HG02840 (cell line): Measurements from ENCODE around the gene STX17.
"Not testable (repeated sequence)": the region's sequence is repeated elsewhere in the genome, so short reads cannot be mapped to it uniquely, and the experiment has no call there.

Source experiments
- ATAC-seq: cut with Tn5 transposase; IDR thresholded peaks from one replicate; pipeline ENCODE4 v1.9.1; 2021; ENCODE audit warnings: mild to moderate bottlenecking, moderate library complexity, moderate number of reproducible peaks; ENCODE audit not compliant: unreplicated experiment, low FRiP score

Gene STX17

DNA sequence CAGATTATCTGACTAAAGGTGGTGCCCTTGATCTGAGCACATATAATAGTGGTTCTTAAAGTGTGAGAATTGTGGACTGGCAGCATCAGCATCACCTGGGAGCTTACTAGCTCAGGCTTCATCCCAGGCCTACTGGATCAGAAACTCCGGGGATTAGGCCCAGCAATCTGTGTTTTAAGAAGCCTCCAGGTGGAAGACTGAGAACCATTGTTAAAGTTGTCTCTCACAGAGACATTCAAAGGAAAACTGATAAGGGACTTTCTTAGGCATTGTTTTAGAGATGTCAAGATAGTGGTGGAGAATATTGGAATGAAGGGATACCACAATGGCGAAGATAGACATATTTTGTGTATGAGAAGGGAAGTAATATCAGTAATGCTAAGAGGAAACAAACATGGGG lies 59.5 kb downstream of the STX17 start:
- no peak for ATAC-seq

- no peak for ATAC-seq
Measured at GRCh38 chr9:99966716-99967115, 60.3 kb downstream of the STX17 start.

- ATAC-seq: no peak
Measured at GRCh38 chr9:99967457-99967856, 61.0 kb downstream of the STX17 start.

GRCh38 chr9:99970481-99970880 lies 64.0 kb downstream of the STX17 start:
- no peak for ATAC-seq

- no peak for ATAC-seq
Measured at GRCh38 chr9:99971410-99971809, 65.0 kb downstream of the STX17 start.

DNA sequence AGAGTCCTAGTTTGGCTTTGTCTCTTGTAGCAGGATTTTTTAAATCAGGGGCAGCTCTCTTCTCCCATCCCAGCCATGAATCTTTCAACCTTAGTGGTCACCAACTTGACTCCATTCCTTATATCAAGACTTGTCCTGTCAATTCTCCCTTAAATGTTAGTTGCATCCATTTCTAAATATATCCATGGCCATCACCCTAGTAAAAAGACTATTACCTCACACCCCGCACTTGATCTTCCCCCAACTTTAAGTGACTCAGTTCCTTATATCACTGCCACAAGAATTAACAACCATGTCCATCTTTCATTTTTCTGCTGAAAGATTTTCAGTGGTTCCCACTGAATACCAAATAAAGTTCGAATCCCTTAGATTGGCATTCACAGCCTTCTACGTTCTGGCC lies 67.0 kb downstream of the STX17 start:
- no peak for ATAC-seq

DNA sequence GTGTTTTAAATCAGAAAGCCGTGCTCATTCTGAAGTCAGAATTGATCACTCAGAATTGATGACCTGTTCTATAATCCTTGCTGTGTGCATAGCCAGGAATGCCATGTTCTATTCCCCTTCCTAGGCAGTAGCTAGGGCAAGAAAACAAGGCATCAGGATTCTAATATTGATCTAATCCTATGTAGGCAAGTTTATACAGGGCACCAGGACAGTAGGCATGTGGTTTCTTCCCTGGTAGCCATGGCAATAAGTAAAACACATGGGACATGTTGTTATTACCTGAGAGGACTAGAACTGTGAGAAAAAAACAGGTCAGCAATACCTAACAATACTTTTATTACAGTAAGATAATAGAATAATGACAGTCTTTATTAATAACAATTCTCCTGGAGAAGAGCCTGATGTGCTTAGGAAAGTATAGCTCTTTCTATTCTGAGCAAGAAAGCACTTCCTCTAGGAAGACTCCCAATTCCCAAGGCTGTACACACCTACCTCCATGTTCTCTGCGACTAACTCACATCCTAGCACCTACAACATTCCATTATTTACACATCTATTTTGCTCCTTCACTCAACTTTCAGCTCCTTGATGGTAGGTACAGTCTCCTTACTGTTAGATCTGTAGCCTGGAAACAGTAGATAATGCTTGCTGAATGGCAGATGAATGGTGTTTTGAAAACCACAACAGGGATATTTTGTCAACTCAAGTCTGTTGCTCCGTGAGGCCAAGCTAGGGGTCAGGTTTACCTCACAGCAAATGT lies 70.8 kb downstream of the STX17 start:
- no peak for ATAC-seq

DNA sequence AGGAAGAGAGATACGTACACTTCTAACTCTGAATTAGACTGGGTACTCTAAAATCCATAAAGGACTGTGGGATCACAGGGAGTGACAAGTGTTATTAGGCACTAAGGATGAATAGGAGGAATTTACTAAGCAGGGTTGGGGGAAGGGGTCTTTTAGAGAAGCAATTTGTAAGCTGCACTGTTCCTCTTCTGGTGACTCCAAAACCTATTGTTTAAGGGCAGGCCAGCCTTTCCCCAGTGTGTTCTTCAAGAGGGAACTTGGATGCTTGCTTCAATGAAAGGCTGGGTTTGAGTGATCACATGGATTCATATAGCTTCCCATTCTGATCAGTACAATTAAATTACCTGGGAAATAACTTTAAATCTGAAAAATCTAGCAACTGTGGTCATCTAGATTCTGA lies 71.8 kb downstream of the STX17 start:
- ATAC-seq: no peak

DNA sequence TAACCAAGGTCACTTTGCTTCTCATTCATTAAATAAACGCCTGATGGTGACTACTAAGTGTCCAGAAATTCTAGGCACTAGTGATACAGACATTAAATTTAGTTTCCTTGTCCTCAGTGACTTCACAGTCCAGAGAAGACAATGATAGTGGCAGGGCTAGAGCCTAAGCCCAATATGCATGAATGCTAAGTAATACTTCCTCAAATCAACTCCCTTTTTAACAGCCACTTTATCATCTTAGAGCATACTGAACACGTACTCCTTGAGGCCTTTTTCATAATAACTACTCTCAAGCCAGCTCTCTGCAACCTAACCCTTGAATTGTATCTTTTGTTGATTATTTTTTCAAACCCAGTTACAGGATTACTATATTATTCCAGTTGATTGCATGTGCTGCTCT lies 74.1 kb downstream of the STX17 start:
- no peak for ATAC-seq

GRCh38 chr9:99986642-99987041 lies 80.2 kb downstream of the STX17 start:
- no peak for ATAC-seq

DNA sequence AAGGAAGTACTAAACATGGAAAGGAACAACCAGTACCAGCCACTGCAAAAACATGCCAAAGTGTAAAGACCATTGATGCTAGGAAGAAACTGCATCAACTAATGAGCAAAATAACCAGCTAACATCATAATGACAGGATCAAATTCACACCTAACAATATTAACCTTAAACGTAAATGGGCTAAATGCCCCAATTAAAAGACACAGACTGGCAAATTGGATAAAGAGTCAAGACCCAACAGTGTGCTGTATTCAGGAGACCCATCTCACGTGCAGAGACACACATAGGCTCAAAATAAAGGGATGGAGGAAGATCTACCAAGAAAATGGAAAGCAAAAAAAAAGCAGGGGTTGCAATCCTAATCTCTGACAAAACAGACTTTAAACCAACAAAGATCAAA lies 84.1 kb downstream of the STX17 start:
- not testable (repeated sequence) for ATAC-seq

DNA sequence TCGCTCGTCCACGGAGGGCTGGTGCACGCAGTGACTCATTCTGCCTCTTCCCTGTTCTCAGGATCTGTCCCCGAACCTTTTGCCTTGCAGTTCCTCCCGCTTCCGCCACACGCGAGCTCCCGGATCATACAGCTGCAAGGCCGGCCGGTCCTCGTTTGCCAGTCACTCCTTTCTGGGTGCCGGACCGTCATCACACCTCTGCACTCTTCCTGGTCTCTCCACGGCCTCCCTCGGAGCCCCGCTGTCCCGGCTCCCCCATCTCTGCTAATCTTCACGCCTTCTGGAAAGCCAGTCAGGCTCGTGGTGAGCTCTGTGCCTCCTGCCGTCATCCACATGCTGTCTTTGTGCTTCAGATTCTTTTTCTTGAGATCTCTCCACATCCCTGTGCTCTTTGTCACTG lies 91.8 kb downstream of the STX17 start:
- ATAC-seq: no peak

GRCh38 chr9:99998866-99999265 lies 92.4 kb downstream of the STX17 start:
- no peak for ATAC-seq

DNA sequence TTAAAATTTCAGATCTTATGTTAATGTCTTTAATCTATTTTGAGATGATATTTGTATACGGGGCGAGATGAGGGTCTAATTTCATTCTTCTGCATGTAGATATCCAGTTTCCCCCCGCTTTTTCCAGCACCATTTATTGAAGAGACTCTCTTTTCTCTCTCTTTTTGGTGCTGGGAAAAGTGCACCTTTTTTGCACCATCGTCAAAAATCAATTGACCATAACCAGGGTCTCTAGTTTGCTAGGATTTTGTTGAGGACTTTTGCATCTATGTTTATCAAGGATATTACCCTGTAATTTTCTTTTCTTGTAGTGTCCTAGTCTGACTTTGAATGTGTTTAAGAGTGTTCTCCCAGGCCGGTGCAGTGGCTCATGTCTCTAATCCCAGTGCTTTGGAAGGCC lies 93.3 kb downstream of the STX17 start:
- no peak for ATAC-seq

- no peak for ATAC-seq
Measured at GRCh38 chr9:100011062-100011681, 104.7 kb downstream of the STX17 start.

GRCh38 chr9:100012279-100012678 lies 105.8 kb downstream of the STX17 start:
- no peak for ATAC-seq

DNA sequence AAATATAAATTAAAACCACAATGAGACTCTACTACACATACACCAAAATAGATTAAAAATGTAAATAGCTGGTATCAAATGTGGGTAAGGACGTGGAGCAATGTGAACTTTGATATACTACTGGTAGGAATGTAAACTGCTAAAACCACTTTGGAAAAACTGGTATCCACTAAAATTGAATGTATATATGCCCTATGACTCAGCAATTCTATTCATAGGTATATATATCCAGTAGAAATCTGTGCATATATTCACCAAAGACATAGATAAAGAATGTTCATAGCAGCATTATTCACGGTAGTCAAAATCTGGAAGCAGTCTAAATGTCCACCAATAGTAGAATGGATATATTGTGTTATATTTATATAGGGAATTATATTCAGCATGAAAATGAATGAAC lies 107.1 kb downstream of the STX17 start:
- no peak for ATAC-seq

DNA sequence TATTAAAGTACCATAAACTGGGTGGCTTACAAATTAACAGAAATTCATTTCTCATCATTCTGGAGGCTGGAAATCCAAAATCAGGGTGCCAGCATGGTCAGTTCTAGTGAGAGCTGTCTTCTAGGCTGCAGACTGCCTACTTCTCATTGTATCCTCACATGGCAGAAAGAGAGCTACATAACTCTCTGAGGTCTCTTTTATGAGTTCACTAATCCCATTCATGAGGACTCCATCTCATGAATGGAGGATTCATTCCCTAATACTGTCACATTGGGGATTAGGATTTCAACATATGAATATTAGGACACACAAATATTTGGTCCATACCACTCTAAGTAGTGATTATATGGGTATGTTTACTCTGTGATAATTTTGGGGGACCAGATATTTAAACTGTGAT lies 108.4 kb downstream of the STX17 start:
- ATAC-seq: no peak

- no peak for ATAC-seq
Measured at GRCh38 chr9:100019541-100019940, 113.1 kb downstream of the STX17 start.
